GM19397 (cell line): ENCODE data around the gene PVALEF.

Source experiments
- ATAC-seq: cut with Tn5 transposase; IDR thresholded peaks from one replicate; pipeline ENCODE4 v1.9.1; 2021; ENCODE audit warnings: mild to moderate bottlenecking, moderate library complexity; ENCODE audit not compliant: unreplicated experiment

PVALEF gene

DNA sequence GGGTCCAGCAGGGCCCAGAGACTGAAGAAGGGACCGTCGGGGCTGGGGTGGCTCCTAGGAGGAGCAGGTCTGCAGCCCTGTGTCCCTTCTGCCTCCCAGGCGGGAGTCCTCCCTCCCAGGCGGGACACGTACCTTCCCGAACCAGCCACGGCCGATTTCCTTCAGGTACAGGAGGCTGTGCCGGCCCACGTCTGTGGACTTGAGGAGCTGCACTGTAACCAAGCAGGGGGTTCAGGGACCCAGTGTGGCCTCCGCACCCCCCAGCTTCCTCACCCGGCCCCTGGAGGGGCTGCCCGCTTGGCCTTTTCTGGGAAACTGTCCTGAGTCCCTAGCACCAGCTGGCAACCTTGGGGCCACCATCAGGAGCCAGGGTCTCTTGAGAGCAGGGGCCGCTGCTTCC lies 37.0 kb upstream of the PVALEF start:
- no peak for ATAC-seq

DNA sequence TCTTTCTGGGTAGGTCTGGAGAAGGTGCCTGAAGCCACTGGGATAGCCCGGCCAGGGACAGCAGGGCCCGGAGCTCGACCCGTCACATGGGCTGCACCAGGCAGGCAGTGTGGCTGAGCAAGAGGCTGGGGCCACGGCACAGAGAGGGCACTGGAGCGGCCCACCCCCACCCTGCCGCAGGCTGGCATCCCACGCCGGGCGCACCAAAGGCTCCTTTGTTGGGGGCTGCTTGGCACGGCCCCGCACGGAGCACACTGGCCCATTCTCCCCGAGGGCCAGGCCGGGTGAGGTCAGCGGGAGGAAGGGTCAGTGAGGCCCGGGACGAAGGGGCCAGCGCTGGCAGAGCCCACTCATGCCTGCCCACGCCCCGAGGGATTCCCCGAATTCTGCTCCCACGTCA lies 36.5 kb upstream of the PVALEF start:
- ATAC-seq: no peak

DNA sequence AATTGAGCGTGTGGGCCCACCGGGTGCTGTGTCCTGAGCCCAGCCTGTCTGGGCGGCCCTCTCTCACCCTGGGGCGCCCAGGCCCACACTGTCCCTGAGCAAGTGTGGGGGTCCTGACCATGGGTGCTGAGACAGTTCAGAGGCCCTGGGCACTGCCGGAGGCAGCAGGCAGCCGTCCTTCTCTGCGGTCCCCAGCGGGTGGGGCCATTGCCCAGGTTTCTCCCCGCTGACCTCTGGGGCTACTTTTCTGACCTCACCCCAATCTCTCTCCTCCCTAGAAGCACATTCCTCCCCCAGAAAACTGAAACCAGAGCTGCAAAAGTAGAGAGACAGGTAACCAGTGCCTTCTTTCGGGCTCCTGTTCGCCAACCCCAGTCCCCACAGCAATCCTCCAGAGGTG lies 36.0 kb upstream of the PVALEF start:
- no peak for ATAC-seq

DNA sequence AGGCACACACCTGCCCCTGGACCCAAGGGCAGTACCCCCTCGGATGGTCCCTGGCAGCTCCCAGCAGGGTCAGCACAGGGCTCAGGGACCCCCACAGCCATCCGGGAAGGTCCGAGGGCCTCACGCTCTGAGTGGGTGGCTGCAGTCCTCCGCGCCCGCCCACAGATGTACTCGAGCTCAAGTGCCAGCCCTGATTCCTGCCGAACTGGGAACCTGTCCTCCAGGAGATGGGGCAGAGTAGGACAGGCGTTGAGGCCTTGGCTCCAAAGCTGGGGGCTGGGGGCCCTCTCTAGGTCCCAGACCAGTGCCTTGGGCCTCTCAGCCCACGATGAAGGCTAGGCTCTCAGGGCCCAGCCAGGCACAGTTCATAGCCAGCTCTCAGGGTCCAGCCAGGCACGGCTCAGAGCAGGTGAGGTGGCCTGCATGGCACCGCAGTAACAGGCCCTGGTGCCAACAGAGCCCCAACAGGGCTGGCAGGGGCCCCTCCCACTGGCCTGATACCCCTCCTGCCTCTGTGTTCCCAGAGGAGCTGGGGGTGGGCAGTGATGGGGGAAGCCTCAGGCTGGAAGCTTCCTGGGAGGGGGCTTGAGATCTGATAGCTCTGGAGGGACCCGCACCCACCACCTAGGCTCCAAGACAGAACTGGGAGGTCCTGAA lies 35.5 kb upstream of the PVALEF start:
- ATAC-seq: no peak

- no peak for ATAC-seq
Measured at GRCh38 chr17:81130385-81131361, 34.6 kb upstream of the PVALEF start.

- ATAC-seq: no peak
Measured at GRCh38 chr17:81131486-81132196, 33.7 kb upstream of the PVALEF start.

GRCh38 chr17:81132197-81132540 lies 33.1 kb upstream of the PVALEF start:
- ATAC-seq: no peak

DNA sequence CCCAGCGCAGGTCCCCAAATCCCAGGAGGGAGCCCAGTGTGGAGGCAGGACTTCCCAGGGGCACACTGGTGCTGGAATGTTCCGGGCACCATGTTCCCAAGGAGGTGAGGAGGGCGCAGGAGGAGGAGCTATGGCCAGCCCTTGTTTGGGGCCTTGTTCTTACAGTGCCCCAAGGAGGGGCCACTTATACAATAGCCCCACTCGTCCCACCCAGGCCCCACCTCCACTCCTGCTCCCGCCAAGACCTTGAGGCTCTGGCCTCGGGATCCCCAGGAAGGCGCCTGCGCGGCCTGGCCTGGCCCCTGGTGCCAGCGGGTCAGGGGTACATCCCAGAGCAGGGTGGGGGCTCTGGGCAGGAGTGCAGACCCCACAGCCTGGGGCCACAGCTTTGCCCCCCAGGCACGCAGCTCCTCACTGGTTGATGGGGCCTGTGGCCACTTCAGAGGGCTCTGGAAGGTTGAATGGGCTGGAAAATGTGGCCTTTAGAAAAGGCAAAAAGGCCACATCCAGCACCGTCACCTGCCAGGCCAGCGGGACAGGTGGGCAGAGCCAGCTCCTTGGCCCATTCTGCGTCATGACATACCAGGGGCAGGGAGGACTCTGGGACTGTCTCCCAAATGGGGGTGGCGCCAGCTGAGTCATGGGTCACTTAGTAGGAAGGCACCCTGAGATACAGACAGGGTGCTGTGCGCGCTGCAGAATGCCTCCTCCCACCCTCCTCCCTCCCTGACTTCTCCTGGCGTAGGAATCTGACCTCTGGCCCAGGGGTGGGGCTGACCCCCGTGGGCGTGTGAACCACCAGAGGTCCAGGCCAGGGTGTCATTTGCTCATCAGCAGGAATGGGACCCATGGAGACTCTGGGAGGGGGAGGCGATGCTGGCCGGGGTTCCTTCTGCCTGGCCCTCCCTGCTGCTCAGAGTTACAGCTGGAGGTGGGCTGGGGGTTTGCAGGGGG lies 32.3 kb upstream of the PVALEF start:
- ATAC-seq: no peak

DNA sequence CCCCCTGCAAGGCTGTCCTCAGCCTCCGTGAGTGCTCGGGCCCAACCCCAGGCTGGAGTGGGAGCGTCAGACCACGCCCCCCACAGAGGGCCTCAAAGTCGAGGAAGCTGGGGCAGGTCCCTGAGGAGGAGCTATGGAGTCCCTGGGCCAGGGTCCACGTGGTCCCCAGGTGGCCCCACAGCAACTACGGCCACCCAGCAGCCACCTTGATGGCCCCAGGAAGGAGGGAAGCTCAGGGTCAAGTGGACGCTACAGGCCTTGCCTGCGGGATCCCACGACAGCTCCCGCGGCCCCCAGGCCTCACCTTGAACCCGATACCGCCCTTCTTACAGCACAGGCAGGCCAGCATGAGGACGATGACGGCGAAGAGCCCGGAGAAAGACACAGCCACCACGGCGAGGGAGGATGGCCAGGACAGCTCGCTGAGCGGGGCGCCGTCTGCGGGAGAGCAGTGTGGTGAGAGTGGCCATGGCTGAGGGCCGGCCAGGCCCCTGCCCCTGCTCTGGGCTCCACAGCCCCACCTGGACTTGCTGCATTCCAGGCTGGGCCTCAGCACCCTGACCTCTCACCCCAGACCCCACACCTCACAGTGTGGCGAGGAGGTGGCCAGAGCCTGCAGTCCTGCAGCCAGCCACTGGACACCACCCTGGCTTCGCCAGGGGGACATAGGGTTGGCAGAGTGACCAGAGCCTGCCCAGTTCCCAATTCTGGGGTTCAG lies 31.1 kb upstream of the PVALEF start:
- ATAC-seq: no peak

DNA sequence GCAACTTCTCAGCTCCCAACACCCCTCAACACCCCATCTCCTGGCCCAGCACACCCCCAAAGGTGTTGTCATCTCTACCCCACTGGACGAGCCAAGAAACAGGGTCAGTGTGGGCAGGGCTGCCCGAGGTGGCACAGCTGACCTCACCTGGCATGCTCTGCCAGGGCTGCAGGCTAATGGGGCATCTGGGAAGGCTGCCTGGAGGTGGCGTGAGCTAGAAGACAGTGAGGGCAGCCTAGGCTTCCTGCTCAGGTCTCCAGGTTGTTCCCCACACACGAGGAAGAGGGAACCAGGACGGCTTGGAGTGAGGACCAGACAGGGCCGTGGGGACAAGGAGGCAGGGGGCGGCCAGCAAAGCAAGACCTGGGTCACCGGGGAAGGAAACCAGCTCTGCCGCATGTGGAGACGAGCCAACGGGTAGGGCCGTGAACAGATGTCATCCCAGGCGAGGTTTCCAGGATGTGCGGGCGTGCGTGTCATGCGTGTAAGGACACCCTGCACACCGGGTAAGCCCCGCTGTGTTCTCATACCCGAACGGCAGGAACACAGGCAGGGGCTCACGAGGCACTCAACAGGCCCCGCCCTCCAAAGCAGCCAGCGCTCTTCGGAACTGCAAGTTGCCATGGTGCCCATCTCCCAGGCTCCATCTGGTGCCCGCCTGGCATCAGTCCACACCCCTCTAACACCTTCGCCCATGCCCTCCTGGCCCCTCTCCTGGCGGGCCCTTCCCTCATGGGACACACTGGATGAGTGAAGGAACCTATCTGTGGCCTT lies 29.6 kb upstream of the PVALEF start:
- no peak for ATAC-seq

GRCh38 chr17:81136366-81136765 lies 28.9 kb upstream of the PVALEF start:
- no peak for ATAC-seq

DNA sequence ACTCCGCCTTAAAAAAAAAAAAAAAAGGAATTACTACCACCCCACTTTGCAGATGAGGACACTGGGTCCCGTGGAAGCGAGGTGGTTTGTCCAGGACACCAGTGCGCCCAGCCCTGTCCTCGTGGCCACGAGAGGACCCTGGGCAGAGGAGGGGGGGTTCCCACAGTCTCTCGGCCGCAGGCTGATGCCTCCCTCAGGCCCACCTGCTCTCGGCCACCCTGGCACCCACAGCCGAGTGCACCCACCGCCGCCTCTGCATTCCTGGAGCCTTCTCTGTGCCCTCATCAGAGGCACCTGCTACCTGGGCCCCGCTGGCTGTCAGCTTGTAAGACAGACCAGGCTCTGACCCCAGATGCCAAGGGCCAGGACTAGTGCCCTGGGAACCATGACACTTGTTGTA lies 28.1 kb upstream of the PVALEF start:
- no peak for ATAC-seq

GRCh38 chr17:81138083-81138482 lies 27.2 kb upstream of the PVALEF start:
- ATAC-seq: no peak

- no peak for ATAC-seq
Measured at GRCh38 chr17:81138500-81138899, 26.8 kb upstream of the PVALEF start.

DNA sequence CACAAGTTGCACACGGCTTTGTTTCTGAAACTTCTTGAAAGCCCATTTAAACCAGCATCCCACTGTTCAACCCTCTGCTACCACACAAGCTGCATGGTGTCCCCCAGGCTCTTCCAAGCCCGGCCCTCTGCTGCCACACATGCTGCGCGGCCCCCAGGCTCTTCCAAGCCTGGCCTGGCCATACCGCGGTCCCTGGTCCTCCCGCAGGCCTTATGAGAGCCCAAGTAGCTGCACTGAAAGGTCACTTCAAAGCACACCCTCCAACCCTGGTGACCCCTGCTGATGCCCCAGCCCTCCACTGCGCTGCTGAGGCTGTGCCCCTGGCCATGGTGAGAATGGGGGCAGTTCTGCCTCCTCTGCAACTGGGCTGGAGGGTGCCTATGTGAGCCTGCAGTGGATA lies 25.9 kb upstream of the PVALEF start:
- ATAC-seq: no peak

- ATAC-seq: no peak
Measured at GRCh38 chr17:81140018-81140417, 25.3 kb upstream of the PVALEF start.

DNA sequence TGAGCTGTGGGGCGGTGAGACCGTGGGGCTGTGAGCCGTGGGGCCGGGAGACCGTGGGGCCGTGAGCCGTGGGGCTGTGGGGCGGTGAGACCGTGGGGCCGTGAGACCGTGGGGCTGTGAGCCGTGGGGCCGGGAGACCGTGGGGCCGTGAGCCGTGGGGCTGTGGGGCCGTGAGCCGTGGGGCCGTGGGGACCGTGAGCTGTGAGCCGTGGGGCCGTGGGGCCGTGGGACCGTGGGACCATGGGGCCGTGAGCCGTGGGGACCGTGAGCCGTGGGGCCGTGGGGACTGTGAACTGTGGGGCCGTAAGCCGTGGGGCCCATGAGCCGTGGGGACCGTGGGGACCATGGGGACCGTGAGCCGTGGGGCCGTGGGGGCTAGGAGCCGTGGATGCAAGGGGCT lies 24.6 kb upstream of the PVALEF start:
- no peak for ATAC-seq

GRCh38 chr17:81142301-81143199 lies 22.8 kb upstream of the PVALEF start:
- ATAC-seq: no peak
